HG03521 (cell line): Measurements from ENCODE around the gene SBNO2.

Experiments
- ATAC-seq: cut with Tn5 transposase; IDR thresholded peaks from one replicate; pipeline ENCODE4 v1.9.1; 2021; ENCODE audit warnings: mild to moderate bottlenecking, moderate library complexity; ENCODE audit not compliant: unreplicated experiment

Gene SBNO2

GRCh38 chr19:1169411-1169791 lies 4.7 kb downstream of the SBNO2 start:
- no peak for ATAC-seq

GRCh38 chr19:1168572-1169410 lies 5.3 kb downstream of the SBNO2 start:
- ATAC-seq, result no peak

GRCh38 chr19:1167687-1168571 lies 6.1 kb downstream of the SBNO2 start:
- no peak for ATAC-seq

- no peak for ATAC-seq
Measured at GRCh38 chr19:1166872-1167573, 7.0 kb downstream of the SBNO2 start.

GRCh38 chr19:1164684-1165531 lies 9.2 kb downstream of the SBNO2 start:
- no peak for ATAC-seq

GRCh38 chr19:1163934-1164683 lies 10.0 kb downstream of the SBNO2 start:
- ATAC-seq, result no peak

- ATAC-seq, result no peak
Measured at GRCh38 chr19:1163283-1163933, 10.7 kb downstream of the SBNO2 start.

- ATAC-seq, result no peak
Measured at GRCh38 chr19:1162404-1163282, 11.4 kb downstream of the SBNO2 start.

GRCh38 chr19:1161716-1162115 lies 12.4 kb downstream of the SBNO2 start:
- ATAC-seq, result no peak

- ATAC-seq, result no peak
Measured at GRCh38 chr19:1159864-1160595, 14.0 kb downstream of the SBNO2 start.

- no peak for ATAC-seq
Measured at GRCh38 chr19:1158885-1159448, 15.1 kb downstream of the SBNO2 start.

GRCh38 chr19:1157931-1158884 lies 15.9 kb downstream of the SBNO2 start:
- ATAC-seq, result no peak

GRCh38 chr19:1156830-1157615 lies 17.0 kb downstream of the SBNO2 start:
- ATAC-seq, result no peak

- no peak for ATAC-seq
Measured at GRCh38 chr19:1156305-1156801, 17.7 kb downstream of the SBNO2 start.
